ENCODE results near the gene DYNLT4.

DNA sequence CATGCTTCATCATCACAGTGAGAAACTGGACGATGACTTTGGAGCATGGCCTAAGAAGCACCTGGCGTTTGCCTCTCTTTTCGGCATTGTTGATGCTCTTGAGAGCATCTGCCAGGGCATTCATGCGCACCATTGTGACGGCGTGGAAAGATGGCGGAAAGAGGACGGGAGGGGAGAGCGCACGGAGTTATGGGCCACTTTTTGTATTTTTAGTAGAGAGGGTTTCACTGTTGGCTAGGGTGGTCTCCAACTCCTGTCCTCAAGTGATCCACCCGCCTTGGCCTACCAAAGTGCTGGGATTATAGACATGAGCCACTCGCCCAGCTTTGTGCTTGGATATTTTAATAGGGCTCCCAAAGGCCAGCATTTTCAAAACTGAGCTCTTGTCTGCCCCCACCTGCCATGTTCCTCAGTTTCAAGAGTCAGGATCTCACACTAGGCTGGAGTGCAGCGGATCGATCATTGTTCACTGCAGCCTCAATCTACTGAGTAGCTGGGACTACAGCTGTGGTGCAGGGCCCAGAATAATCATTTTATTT is 26.5 kb downstream of the DYNLT4 start:
- TF ChIP-seq, protein P1, sequence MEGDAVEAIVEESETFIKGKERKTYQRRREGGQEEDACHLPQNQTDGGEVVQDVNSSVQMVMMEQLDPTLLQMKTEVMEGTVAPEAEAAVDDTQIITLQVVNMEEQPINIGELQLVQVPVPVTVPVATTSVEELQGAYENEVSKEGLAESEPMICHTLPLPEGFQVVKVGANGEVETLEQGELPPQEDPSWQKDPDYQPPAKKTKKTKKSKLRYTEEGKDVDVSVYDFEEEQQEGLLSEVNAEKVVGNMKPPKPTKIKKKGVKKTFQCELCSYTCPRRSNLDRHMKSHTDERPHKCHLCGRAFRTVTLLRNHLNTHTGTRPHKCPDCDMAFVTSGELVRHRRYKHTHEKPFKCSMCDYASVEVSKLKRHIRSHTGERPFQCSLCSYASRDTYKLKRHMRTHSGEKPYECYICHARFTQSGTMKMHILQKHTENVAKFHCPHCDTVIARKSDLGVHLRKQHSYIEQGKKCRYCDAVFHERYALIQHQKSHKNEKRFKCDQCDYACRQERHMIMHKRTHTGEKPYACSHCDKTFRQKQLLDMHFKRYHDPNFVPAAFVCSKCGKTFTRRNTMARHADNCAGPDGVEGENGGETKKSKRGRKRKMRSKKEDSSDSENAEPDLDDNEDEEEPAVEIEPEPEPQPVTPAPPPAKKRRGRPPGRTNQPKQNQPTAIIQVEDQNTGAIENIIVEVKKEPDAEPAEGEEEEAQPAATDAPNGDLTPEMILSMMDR (IDR thresholded peaks at IDR 0.05; ENCODE audit: low read depth, low read length), result no peak
- no peak for TF ChIP-seq EZH2phosphoT487 (IDR thresholded peaks at IDR 0.05; ENCODE audit: low read depth)
